OCI-M2 (cell line): Measurements from ENCODE around the gene HTT.

Experiments
- DNase-seq: peaks from one replicate; lab custom pipeline; 2025; ENCODE audit not compliant: unreplicated experiment; lab: John Stamatoyannopoulos, UW

The HTT gene

DNA sequence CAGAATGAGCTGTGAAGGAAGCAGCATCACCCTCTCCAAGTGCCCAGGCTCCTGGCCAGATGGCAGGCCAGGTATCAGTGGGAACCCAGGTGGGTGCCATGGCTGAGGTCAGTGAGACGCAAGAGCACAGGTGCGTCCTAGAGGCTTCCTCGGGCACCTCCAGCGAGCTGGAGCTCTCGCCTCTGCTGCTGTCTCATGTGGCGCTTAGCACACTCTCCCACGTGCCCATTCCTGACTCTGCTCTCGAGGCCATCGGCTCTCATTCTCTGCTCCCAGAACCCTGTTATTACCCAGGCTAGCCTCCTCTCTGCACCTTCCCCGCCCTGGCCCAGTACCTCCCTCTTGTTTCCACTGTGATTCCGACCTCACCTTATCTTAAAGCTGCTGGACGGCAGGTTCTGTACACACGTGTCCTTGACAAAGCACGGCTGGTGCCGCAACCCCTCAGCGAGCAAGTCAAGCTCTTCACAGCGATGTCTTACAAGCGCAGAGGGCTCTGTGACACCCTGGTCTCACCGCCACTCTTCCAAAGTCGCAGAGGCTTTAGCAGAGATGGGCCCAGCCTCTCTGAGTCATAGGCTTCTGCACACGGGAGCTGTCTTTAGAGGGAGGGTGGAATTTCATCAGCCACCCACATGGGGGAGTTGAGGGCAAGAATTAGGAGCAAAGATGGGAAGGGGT, 159.1 kb downstream of the HTT start:
- DNase-seq = no peak

DNA sequence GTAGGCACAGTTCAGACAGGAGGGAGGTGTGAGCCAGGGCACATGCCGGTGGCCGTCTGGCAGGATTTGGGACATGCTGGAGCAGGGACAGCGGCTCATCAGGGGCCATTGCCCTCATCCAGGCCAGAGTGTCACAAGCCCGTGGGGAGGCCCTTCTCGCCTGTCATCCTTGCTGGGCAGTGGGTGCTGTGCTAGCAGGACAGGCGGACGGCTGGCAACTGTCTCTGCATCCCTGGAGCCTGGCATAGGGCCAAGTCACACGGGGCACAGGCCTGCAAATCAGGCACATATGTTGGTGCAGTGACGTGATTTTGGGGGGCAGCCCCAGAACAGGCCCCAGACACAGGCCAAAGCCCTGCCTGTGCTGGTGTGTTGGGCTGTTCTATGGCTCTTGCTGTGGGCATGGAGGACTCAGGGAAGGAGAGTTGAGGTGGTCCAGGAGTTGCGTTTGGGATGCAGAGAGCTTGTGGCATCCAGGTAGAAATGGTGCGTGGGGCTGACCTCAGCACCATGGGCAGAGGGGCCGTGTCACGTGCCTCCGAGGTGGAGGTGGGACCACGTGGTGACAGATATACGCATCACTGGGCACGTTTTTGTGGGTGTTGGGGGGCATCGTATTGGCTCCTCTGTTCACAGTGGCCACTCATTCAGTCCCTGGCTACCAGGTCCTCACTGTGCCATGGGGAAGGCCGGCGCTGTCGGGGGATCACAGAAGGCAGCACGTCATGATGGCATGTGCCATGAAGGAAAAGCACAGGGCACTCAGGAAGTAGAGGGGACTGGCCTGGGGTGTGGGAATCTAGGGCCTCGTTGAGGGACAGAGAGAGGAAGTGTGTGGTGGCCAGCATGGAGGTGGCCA, 159.9 kb downstream of the HTT start:
- DNase-seq = no peak

DNA sequence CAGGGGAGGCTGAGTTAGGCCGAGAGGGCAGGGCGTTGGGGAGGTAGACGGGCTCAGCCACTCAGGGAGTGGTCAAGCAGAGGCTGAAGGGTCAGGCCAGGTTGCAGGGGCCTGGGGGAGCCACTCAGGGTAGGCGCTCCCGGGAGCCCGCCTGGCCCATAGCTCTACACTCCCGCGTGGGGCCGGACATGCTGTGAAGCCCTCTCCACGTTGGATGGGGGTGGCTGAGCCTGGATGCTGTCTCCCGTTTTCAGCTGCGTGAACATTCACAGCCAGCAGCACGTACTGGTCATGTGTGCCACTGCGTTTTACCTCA, 160.5 kb downstream of the HTT start:
- DNase-seq = no peak

DNA sequence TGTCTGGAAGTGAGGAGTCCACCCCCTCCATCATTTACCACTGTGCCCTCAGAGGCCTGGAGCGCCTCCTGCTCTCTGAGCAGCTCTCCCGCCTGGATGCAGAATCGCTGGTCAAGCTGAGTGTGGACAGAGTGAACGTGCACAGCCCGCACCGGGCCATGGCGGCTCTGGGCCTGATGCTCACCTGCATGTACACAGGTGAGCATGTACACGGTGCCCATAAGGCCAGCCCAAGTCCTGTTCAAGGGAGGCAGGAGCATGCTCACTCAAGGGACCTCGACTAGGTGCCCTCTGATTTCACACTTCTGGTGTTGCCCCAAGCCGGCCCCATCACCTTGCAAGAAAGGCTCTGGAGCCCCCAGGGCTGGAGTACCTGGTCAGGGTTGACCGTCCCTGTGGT, 161.1 kb downstream of the HTT start:
- DNase-seq = no peak

DNA sequence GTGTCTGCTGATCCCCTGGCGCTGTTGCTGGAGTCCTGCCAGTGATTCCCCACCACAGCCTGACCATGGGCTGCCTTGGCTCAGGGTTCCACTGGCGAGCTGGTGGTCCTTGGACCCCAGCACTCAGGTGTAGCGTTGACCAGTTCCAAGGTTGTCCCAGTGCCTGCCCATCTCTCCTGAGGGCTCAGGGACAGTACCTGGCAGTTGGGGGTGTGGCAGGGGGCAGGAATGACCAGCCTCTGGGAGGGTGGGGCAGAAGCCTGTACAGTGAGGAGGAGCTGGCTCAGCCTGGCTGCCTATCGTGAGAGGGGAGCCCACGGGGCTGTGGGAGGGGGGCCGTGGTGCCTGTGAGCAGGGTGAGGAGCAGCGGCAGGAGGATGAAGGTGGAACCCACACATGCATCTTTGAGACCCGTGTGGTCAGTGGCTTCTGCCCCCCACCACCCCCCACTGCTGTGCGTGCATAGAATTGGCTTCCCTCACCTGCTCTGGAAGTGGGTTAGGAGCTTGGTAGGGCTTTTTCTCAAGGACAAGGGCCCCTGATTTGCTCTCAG, 161.9 kb downstream of the HTT start:
- DNase-seq = no peak

DNA sequence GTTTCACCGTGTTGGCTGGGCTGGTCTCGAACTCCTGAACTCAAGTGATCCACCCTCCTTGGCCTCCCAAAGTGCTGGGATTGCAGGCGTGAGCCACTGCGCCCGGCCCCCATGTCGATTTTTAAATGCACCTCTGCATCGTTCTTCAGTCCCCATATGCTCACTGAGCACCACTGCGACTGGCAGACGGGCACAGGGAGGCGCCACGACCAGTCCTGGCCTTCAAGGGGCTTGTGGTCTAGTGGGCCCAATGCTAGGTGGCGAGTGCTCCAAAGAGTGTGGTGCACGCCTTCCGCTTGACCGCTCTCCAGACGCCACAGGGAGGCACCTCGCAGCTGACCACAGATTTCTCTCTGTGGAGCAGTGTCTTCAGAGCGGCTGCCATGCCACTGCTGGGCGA, 162.8 kb downstream of the HTT start:
- no peak for DNase-seq

DNA sequence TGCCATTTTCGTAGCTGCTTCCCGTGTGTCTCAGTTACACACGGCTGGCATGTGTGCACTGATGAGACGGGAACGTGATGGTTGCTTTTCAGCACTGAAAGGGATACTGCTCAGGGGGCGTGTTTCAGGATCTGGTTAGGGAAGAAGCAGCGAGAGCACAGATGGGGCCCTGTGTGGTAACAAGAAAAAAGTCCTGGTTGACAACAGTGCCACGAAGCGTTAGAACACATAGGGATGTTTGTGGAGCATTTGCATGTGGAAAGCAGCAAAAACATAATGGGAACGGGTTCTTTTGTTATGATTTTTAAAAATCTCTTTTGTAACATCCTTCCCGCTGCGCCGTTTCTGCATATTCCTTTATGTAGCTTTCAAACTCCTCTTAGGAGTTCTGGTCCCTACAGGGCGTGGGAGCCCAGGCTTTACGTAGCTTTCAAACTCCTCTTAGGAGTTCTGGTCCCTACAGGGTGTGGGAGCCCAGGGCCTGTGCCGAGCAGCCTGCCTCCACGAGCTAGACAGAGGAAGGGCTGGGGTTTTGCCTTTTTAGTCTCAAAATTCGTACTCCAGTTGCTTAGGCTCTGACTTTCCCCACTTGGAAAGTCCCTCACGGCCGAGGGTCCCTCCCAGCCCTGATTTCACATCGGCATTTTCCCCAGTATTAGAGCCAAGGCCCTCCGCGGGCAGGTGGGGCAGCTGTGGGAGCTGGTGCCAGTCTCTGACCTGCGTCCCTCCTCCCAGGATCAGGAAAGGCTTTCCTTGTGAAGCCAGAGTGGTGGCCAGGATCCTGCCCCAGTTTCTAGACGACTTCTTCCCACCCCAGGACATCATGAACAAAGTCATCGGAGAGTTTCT, 163.5 kb downstream of the HTT start:
- DNase-seq = no peak

DNA sequence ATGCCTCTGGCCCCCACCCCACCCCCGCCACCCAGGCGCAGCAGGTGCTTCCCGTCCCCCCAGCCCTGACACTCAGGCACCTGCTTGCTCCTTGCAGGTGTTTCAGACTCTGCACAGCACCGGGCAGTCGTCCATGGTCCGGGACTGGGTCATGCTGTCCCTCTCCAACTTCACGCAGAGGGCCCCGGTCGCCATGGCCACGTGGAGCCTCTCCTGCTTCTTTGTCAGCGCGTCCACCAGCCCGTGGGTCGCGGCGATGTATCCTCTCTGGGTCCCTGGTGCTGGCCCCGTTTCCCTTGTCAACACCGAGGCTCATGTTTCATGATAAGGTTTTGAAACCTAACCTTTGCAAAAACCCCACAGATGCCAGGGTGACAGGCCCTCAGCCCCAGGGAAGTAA, 164.2 kb downstream of the HTT start:
- no peak for DNase-seq

DNA sequence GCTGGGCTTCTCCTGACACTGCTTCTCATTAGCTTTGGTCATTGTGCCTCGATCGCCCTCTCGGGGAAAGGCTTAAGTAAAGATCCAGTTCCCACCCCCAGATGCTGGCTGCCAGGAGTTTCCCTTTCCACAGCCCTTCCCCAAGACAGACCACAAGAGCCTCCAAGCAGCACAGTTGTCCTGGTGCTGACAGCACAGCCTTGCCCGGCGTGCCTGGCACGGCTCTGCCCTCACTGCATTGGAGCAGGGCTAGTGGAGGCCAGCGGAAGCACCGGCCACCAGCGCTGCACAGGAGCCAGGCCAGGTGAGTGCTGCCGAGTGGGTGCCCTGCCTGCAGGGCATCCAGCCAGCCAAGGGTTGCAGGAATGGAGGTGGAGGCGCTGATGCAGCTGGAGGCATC, 164.8 kb downstream of the HTT start:
- no peak for DNase-seq

DNA sequence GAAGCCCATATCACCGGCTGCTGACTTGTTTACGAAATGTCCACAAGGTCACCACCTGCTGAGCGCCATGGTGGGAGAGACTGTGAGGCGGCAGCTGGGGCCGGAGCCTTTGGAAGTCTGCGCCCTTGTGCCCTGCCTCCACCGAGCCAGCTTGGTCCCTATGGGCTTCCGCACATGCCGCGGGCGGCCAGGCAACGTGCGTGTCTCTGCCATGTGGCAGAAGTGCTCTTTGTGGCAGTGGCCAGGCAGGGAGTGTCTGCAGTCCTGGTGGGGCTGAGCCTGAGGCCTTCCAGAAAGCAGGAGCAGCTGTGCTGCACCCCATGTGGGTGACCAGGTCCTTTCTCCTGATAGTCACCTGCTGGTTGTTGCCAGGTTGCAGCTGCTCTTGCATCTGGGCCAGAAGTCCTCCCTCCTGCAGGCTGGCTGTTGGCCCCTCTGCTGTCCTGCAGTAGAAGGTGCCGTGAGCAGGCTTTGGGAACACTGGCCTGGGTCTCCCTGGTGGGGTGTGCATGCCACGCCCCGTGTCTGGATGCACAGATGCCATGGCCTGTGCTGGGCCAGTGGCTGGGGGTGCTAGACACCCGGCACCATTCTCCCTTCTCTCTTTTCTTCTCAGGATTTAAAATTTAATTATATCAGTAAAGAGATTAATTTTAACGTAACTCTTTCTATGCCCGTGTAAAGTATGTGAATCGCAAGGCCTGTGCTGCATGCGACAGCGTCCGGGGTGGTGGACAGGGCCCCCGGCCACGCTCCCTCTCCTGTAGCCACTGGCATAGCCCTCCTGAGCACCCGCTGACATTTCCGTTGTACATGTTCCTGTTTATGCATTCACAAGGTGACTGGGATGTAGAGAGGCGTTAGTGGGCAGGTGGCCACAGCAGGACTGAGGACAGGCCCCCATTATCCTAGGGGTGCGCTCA, 165.8 kb downstream of the HTT start:
- no peak for DNase-seq

DNA sequence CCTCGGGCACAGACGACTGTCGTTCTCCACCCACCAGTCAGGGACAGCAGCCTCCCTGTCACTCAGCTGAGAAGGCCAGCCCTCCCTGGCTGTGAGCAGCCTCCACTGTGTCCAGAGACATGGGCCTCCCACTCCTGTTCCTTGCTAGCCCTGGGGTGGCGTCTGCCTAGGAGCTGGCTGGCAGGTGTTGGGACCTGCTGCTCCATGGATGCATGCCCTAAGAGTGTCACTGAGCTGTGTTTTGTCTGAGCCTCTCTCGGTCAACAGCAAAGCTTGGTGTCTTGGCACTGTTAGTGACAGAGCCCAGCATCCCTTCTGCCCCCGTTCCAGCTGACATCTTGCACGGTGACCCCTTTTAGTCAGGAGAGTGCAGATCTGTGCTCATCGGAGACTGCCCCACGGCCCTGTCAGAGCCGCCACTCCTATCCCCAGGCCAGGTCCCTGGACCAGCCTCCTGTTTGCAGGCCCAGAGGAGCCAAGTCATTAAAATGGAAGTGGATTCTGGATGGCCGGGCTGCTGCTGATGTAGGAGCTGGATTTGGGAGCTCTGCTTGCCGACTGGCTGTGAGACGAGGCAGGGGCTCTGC, 166.5 kb downstream of the HTT start:
- no peak for DNase-seq

DNA sequence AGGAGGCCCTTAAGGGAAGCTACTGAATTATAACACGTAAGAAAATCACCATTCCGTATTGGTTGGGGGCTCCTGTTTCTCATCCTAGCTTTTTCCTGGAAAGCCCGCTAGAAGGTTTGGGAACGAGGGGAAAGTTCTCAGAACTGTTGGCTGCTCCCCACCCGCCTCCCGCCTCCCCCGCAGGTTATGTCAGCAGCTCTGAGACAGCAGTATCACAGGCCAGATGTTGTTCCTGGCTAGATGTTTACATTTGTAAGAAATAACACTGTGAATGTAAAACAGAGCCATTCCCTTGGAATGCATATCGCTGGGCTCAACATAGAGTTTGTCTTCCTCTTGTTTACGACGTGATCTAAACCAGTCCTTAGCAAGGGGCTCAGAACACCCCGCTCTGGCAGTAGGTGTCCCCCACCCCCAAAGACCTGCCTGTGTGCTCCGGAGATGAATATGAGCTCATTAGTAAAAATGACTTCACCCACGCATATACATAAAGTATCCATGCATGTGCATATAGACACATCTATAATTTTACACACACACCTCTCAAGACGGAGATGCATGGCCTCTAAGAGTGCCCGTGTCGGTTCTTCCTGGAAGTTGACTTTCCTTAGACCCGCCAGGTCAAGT, 167.5 kb downstream of the HTT start:
- no peak for DNase-seq

DNA sequence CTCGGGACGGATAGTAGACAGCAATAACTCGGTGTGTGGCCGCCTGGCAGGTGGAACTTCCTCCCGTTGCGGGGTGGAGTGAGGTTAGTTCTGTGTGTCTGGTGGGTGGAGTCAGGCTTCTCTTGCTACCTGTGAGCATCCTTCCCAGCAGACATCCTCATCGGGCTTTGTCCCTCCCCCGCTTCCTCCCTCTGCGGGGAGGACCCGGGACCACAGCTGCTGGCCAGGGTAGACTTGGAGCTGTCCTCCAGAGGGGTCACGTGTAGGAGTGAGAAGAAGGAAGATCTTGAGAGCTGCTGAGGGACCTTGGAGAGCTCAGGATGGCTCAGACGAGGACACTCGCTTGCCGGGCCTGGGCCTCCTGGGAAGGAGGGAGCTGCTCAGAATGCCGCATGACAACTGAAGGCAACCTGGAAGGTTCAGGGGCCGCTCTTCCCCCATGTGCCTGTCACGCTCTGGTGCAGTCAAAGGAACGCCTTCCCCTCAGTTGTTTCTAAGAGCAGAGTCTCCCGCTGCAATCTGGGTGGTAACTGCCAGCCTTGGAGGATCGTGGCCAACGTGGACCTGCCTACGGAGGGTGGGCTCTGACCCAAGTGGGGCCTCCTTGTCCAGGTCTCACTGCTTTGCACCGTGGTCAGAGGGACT, 168.8 kb downstream of the HTT start:
- DNase-seq = no peak

DNA sequence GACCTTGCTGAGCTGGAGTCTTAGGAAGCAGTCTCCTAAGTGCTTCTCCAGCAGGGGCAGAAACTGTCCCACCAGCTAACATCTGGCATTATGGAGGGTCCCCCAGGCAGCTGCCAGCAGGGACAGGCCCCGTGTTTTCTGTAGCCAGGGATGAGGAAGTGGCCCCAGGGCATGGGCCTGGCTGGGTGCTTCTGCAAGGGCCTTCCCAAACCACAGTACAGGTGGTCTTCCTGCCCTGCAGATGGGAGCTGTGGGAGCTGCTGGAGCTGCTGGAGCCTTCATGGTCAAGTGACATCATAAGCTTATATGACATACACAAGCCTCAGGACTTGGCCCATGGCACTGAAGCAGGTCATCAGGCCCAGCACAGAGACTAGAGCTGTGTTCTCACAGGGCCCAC, 169.5 kb downstream of the HTT start:
- no peak for DNase-seq

DNA sequence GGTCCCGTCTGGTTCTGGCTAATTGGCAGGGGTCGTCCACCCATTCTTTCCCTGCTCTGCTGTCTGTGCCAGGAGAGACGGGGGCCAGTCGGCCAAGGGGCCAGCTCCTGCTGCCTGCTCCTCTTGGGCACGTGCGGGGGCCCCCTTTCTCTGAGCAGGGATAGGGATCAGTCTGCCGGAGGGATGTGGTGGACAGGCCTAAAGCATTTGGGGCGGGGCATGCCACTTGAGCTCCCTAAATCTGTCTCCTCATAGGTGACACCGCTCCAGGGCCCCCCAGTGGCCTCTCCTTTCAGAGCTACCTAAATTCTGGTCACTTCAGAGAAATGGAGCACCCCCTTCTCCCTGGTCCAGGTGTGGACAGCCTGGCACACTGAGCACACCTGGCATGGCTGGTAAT, 170.3 kb downstream of the HTT start:
- DNase-seq = no peak

DNA sequence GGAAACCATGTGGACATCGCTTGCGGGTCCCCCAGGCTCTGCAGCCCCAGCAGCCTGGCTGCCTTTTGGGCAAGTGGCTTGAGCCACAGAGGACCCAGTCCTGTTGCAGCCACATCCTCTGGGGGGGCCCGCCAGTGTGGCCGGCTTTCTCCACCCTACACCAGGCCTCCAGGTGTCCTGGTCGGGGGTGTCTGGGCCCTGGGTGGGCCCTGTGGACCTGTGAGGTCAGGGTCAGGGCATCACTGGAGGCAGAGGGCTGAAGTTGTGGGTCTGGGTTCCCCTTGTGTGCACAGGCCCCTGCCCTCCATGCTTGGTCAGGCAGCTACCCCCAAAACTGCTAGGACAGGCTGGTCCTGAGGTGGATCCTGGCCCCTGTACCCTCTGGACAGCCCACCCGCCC, 171.2 kb downstream of the HTT start:
- DNase-seq = no peak

DNA sequence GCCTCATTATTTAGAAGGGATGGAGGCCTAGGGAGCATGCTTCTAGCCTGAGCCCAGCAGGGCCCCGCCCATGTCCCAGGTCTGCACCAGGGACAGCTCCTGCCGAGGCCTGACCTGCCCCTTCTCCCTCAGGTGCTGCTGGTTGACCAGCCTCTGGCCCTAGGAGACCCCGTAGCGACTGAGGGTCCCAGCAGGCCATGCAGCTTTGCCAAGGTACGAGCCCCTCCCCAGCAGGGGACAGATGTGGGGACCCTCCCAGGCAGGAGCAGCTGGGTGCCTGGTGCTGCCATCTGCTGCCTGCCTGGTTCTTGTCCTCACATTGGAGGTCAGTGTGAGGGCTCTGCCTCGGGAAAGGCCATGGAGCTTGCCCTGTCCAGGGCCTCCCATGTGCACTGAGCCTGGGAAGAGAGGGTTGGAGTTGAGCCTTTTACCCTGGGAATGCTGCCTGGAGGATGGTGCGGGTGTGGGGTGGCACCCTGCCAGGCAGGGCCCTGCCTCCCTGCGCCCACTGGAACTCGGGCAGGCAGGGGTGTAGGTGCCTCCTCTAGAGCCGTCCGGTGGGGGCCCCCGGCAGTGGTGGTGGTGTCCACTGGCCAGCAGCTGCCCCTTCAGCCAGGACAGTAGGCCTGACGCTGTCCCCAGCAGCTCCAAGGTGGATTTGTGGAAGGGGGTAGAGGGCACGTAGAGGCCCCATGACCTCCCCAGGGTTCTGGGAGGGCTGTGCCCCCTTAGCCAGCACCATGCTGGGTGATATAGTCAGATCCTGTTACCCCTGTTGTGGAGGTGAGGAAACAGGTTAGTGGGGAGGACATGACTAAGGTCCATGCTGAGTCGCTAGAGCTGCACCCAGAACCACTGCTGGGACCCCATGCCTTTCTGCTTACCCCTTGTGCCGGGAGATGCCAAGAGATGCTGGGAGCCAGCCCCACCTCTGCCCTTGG, 172.2 kb downstream of the HTT start:
- no peak for DNase-seq
